GM18505 (cell line): ENCODE data around the gene TPR.
"Not testable (repeated sequence)": the region's sequence is repeated elsewhere in the genome, so short reads cannot be mapped to it uniquely, and the experiment has no call there.

Experiments used
- ATAC-seq: cut with Tn5 transposase; IDR thresholded peaks from one replicate; pipeline ENCODE4 v1.9.1; 2021; ENCODE audit not compliant: unreplicated experiment
- POLR2A ChIP-seq: IDR thresholded peaks from 4 replicates; pipeline ENCODE4 v1.6.1; 2011; ENCODE audit warnings: borderline replicate concordance; ENCODE audit not compliant: insufficient read depth, insufficient read length; ENCODE audit errors: extremely low read depth

The TPR gene

GRCh38 chr1:186375152-186375928 lies at the start of gene TPR, which contains the start of gene ODR4:
TSS of gene TPR (minus strand) at chr1:186375253. CDS start at chr1:186375028, 225 bp downstream.
TSS of gene ODR4 (plus strand) at chr1:186375838. CDS start at chr1:186379786, 3,948 bp downstream.
- TF ChIP-seq POLR2A, result peak; percentile 81
- ATAC-seq, result peak; percentile 88

GRCh38 chr1:186424539-186424938 lies 49.5 kb upstream of the TPR start:
- no peak for TF ChIP-seq POLR2A
- ATAC-seq, result no peak

GRCh38 chr1:186421446-186421845 lies 46.4 kb upstream of the TPR start:
- ATAC-seq, result no peak
- no peak for TF ChIP-seq POLR2A

- ATAC-seq, result peak; percentile 89
- no peak for TF ChIP-seq POLR2A
These were observed 45.9 kb upstream of the TPR start for GRCh38 chr1:186420923-186421322.

- TF ChIP-seq POLR2A, result no peak
- ATAC-seq, result no peak
These were observed 45.3 kb upstream of the TPR start for GRCh38 chr1:186420311-186420710.

- ATAC-seq, result no peak
- no peak for TF ChIP-seq POLR2A
These were observed 43.5 kb upstream of the TPR start for GRCh38 chr1:186418503-186418902.

- TF ChIP-seq POLR2A, result no peak
- no peak for ATAC-seq
These were observed 38.3 kb upstream of the TPR start for GRCh38 chr1:186413319-186413718.

- TF ChIP-seq POLR2A, result no peak
- ATAC-seq, result peak; percentile 60
These were observed 34.0 kb upstream of the TPR start for GRCh38 chr1:186409091-186409490.

- no peak for TF ChIP-seq POLR2A
- peak; percentile 39 for ATAC-seq
These were observed 29.5 kb upstream of the TPR start for GRCh38 chr1:186404454-186405051.

GRCh38 chr1:186403632-186404031 lies 28.6 kb upstream of the TPR start:
- TF ChIP-seq POLR2A, result no peak
- no peak for ATAC-seq

- not testable (repeated sequence) for ATAC-seq
These were observed 26.4 kb upstream of the TPR start for GRCh38 chr1:186401446-186401845.

- ATAC-seq, result not testable (repeated sequence)
These were observed 17.7 kb upstream of the TPR start for GRCh38 chr1:186392711-186393110.

GRCh38 chr1:186391841-186392240 lies 16.8 kb upstream of the TPR start:
- no peak for TF ChIP-seq POLR2A
- no peak for ATAC-seq

GRCh38 chr1:186390925-186391324 lies 15.9 kb upstream of the TPR start:
- ATAC-seq, result no peak
- no peak for TF ChIP-seq POLR2A
